CD1c-positive myeloid dendritic cell (primary cell): ENCODE measurements around the gene PANK2.
"Not testable (repeated sequence)": the region's sequence is repeated elsewhere in the genome, so short reads cannot be mapped to it uniquely, and the experiment has no call there.

ENCODE experiments used
- DNase-seq: peaks from one replicate; pipeline ENCODE4 v3.0.0-alpha.2; 2016; ENCODE audit errors: extremely low spot score

PANK2 gene

DNA sequence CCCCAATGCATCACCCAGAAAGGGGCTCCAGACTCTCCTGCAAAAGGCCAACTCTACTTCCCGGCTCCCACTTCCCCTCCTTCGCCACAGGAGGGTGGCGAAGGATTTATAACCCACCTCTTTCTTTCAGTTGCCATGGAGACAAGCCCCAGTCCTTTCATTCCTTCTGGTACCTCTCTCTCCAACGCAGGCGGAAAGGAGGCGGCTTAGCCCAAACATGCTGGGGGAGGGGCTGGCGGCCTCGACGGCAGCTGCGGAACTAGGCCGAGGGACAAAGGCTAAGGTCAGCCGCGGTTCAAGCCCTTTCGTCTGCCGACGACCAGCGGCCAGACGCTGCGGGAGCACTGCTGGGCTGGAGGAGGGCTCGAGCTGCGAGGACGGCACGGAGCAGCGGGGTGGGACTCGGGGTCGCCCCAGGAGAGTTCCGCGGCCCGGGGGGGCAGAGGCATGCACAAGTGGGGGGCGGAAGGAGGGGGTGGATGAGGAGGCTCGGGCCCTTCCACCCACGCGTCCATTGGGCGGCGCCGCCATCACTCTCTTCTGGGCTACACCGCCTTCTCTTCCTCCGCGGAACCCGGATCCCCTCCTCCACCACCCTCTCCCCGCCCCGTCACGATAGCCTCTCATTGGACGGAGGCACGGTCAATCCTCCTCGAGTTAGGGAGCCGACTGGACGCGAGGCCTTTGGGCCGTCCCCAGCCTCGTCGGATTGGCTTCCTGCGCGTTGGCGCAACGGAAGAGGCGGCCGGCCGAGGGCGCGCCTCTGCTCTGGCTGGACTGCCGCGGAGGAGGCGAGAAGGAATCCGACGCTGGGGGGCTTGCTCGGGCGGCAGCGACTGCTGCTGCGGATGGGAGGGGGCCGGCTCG lies at the start of gene PANK2:
TSS of gene PANK2 (plus strand) at position 766 of the 867 bp plus-strand sequence.
- peak; percentile 98 for DNase-seq

GRCh38 chr20:3840201-3840600 lies 49.0 kb upstream of the PANK2 start:
- DNase-seq = not testable (repeated sequence)

- no peak for DNase-seq
These were observed 46.7 kb upstream of the PANK2 start for GRCh38 chr20:3842348-3842930.

DNA sequence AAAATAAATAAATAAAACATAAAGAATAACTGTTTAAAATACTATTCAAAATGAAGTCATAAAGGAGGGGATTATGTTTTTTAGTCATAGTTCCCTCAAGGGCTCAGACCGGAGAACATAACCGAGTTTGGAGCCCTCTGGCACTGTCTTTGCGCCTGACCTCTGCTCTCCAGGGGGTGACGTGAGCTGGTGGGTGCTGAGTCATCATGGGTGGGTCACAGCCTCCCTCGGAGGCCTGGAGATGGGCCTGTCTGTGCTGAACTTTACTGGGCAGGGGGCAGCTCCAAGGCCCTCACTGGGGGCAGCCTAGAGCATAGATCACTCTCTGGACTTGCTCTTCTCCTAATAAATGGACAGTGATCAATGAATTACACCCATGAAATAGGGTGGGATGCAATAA lies 45.7 kb upstream of the PANK2 start:
- peak; percentile 18 for DNase-seq

GRCh38 chr20:3843990-3844619 lies 45.1 kb upstream of the PANK2 start:
- DNase-seq = not testable (repeated sequence)

- DNase-seq = no peak
These were observed 42.8 kb upstream of the PANK2 start for GRCh38 chr20:3846378-3846739.

GRCh38 chr20:3846740-3847428 lies 42.3 kb upstream of the PANK2 start, which contains the start of gene MAVS:
MAVS (plus strand) TSS chr20:3846834; CDS start chr20:3854625, 7,791 bp downstream.
- DNase-seq = peak; percentile 92

- DNase-seq = peak; percentile 21
These were observed 41.7 kb upstream of the PANK2 start for GRCh38 chr20:3847429-3847940.

- no peak for DNase-seq
These were observed 40.6 kb upstream of the PANK2 start for GRCh38 chr20:3848565-3848964.

DNA sequence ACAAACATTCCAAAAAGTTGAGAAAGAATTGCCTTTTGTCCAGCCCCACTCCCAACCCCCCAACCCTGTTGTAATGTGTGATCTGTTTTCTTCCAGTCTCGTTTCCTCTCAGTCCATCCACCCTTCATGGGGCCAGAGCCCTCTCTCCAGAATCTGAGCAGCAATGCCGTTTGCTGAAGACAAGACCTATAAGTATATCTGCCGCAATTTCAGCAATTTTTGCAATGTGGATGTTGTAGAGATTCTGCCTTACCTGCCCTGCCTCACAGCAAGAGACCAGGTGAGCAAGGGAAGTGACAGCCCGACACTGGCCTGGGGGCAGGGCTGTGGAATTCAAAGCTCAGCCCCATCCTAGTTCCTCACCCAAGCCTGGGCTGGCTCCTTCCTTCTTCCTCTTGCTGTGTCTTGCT lies 34.7 kb upstream of the PANK2 start:
- DNase-seq = peak; percentile 17

DNA sequence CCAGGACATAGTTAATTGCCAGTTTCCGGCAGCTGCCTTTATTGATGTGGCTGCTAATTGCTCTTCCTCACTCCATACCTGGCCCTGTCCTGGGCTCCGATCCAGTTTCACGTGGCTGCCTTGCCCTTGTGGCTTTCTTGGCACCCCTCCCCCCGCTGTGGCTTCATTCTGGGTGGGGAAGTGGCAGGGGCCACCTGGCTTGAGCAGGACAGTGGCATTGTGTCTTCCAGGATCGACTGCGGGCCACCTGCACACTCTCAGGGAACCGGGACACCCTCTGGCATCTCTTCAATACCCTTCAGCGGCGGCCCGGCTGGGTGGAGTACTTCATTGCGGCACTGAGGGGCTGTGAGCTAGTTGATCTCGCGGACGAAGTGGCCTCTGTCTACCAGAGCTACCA lies 31.8 kb upstream of the PANK2 start:
- no peak for DNase-seq

GRCh38 chr20:3858689-3859088 lies 30.5 kb upstream of the PANK2 start:
- DNase-seq = no peak

DNA sequence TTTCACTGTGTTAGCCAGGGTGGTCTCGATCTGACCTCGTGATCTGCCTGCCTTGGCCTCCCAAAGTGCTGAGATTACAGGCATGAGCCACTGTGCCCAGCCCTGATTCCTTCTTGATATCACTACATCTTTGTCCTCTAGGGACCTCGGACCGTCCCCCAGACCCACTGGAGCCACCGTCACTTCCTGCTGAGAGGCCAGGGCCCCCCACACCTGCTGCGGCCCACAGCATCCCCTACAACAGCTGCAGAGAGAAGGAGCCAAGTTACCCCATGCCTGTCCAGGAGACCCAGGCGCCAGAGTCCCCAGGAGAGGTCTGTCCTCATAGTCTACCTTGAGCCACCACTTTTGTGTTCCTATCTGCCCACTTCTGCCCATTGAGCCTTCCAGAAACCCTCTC lies 28.0 kb upstream of the PANK2 start:
- DNase-seq = no peak

DNA sequence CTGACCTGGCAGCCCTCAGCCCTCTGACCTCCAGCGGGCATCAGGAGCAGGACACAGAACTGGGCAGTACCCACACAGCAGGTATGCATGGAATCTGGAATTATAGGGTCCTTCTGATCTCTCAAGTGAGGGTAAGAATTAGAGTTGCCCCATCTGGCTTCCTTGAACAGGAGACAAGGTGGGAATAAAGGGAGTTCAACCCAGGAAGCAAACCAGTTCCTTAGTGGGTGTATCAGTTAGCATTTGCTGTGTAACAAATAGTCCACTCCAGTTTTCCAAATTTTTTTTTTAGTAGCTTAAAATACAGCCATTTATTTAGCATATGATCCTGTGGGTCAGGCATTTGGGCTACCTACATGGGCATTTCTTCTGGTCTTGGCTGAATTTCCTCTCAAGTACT lies 26.9 kb upstream of the PANK2 start:
- no peak for DNase-seq

GRCh38 chr20:3863317-3863716 lies 25.9 kb upstream of the PANK2 start:
- DNase-seq = no peak

GRCh38 chr20:3864518-3864917 lies 24.7 kb upstream of the PANK2 start:
- no peak for DNase-seq

DNA sequence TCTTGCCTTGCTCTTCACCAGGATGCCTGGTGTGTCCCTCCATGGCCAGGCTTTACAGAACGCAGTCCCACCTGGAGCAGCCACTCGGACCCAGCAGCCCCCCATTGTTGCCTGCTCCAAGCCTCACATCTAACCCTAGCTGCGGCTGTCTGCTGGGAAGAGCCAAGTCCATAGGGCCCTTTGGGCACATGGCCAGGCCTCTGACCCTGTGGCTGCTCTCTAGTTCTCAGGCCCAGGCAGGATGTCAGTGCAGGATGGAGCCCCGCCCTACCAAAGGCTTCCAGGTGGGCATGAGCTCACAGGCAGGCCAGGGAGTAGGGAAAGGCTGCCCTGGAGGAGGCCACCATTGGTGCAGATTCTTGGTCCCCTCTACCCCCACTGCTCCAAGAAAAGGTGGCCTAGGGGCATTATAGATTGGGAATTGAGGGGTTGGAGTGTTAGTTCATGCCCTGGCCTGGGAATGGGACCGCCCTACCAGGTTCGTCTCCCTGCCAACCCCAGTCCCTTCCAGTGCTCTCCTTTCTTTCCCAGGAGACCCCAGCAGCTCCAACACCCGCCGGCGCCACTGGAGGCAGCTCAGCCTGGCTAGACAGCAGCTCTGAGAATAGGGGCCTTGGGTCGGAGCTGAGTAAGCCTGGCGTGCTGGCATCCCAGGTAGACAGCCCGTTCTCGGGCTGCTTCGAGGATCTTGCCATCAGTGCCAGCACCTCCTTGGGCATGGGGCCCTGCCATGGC lies 23.9 kb upstream of the PANK2 start:
- no peak for DNase-seq

DNA sequence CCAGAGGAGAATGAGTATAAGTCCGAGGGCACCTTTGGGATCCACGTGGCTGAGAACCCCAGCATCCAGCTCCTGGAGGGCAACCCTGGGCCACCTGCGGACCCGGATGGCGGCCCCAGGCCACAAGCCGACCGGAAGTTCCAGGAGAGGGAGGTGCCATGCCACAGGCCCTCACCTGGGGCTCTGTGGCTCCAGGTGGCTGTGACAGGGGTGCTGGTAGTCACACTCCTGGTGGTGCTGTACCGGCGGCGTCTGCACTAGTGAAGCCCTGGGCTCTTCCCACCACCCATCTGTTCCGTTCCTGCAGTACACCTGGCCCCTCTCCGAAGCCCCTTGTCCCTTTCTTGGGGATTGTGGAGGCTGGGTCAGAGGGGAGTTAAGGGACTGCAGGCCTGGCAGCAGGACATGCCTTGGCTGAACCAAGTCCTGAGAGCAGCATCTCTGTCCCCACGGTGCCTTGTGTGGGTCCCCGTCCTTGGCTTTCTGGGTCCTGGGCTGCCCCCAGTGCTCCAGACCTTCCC lies 23.2 kb upstream of the PANK2 start:
- DNase-seq = no peak

DNA sequence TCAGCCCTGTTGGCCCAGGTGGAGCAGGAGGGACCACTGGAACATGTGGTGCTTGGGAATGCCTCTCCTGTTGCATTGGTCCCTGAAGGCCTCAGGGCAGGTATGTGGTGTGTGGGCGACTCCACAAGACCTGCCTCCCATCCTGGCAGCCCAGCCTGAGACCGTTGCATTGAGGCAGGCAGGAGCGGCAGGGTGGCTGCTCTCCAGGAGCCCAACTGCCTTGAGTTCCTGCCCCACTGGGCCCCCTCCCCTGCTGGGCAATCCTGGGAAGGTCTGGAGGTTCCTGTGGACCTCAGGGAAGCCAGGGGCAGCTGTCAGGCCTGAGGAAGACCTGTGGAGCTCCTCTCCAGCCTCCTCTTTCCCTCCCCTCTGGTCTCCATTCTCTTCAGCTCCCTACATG lies 22.7 kb upstream of the PANK2 start:
- DNase-seq = no peak

- DNase-seq = no peak
These were observed 21.4 kb upstream of the PANK2 start for GRCh38 chr20:3867802-3868201.
